Keratinocyte (primary cell): Measurements from ENCODE around the gene RABEP1. TPM values are rescaled to one million over a fixed set of nuclear protein-coding genes. Genes with fewer than 3 reads are reported as not detected.

Source experiments
- DNase-seq: peaks from one replicate; pipeline ENCODE4 v3.0.0-alpha.2; 2011; ENCODE audit warnings: low read depth, missing footprints, low spot score
- FAIRE-seq: peaks from 2 replicates; lab custom pipeline; 2011; peaks lifted over from hg19 to GRCh38; lab: Jason Lieb, UNC
- H2AFZ ChIP-seq: 2 replicates; pipeline ENCODE4 v1.6.0; 2012; ENCODE audit warnings: low read length, control low read depth, inconsistent platforms; ENCODE audit not compliant: control insufficient read depth
- H3K27ac ChIP-seq: 2 replicates; pipeline ENCODE4 v1.5.1; 2011; ENCODE audit warnings: low read length; ENCODE audit not compliant: control insufficient read depth, insufficient read depth
- H3K27me3 ChIP-seq: 3 replicates; pipeline ENCODE4 v1.6.0; 2011; ENCODE audit warnings: low read length; ENCODE audit not compliant: control insufficient read depth, insufficient read depth; ENCODE audit errors: extremely low read depth
- H3K36me3 ChIP-seq, 2 experiments: 2 replicates in 1 of 2; 3 replicates in 1 of 2; pipeline ENCODE4 v1.5.1; 2011; ENCODE audit warnings: low read length in 2 of 2, mild to moderate bottlenecking in 1 of 2; ENCODE audit not compliant: control insufficient read depth in 2 of 2, insufficient read depth in 2 of 2; ENCODE audit errors: extremely low read depth in 1 of 2
- H3K4me1 ChIP-seq: 3 replicates; pipeline ENCODE4 v1.5.1; 2011; ENCODE audit warnings: low read length; ENCODE audit not compliant: control insufficient read depth, insufficient read depth; ENCODE audit errors: extremely low read depth
- H3K4me2 ChIP-seq: 3 replicates; pipeline ENCODE4 v1.6.0; 2011; ENCODE audit warnings: low read depth, low read length; ENCODE audit not compliant: control insufficient read depth, insufficient read depth; ENCODE audit errors: extremely low read depth
- H3K4me3 ChIP-seq, 3 experiments: fragments of 200-600 bp in 1 of 3; sonication (generic) in 1 of 3; 2 replicates in 2 of 3; 3 replicates in 1 of 3; pipeline ENCODE4 v1.5.1; 2011 to 2016; ENCODE audit warnings: low read length in 3 of 3, mild to moderate bottlenecking in 3 of 3, control low read depth in 2 of 3, inconsistent platforms in 1 of 3, low read depth in 1 of 3, mixed read lengths in 1 of 3, mixed run types in 1 of 3, moderate library complexity in 1 of 3; ENCODE audit not compliant: control insufficient read depth in 2 of 3, insufficient read depth in 2 of 3; ENCODE audit errors: extremely low read depth in 1 of 3
- H3K79me2 ChIP-seq: 2 replicates; pipeline ENCODE4 v1.6.0; 2012; ENCODE audit warnings: low read length; ENCODE audit not compliant: control insufficient read depth, insufficient read depth
- H3K9ac ChIP-seq: 3 replicates; pipeline ENCODE4 v1.6.0; 2011; ENCODE audit warnings: low read length; ENCODE audit not compliant: control insufficient read depth, insufficient read depth; ENCODE audit errors: extremely low read depth
- H3K9me1 ChIP-seq: 3 replicates; pipeline ENCODE4 v1.6.0; 2011; ENCODE audit warnings: low read length; ENCODE audit not compliant: control insufficient read depth, insufficient read depth; ENCODE audit errors: extremely low read depth
- H3K9me3 ChIP-seq: 2 replicates; pipeline ENCODE4 v1.5.1; 2012; ENCODE audit warnings: low read depth, low read length; ENCODE audit not compliant: control insufficient read depth
- H4K20me1 ChIP-seq: 3 replicates; pipeline ENCODE4 v1.6.0; 2011; ENCODE audit warnings: low read length; ENCODE audit not compliant: control insufficient read depth, insufficient read depth; ENCODE audit errors: extremely low read depth
- CTCF ChIP-seq, 3 experiments: IDR thresholded peaks in 1 of 3; conservative IDR thresholded peaks in 1 of 3; optimal IDR thresholded peaks in 1 of 3; 2 replicates in 2 of 3; 3 replicates in 1 of 3; pipeline versions ENCODE3 to v1.5.1; 2011; ENCODE audit warnings: low read length in 3 of 3, mild to moderate bottlenecking in 3 of 3, moderate library complexity in 2 of 3, control low read depth in 1 of 3, inconsistent platforms in 1 of 3; ENCODE audit not compliant: insufficient read depth in 2 of 3; ENCODE audit errors: extremely low read depth in 1 of 3
- EZH2 ChIP-seq: IDR thresholded peaks from one replicate; pipeline ENCODE4 v1.6.1; 2012; ENCODE audit warnings: inconsistent platforms, mild to moderate bottlenecking, low read length, moderate library complexity
- dilution Hi-C: fragments of 300-500 bp; cut with MboI; formaldehyde crosslinking; loops from one replicate; pipeline ENCODE4 v1.7.0; 2020; ENCODE audit warnings: low sequenced_read_pairs; ENCODE audit not compliant: extremely low pct_ligation_motif_present
- polyA plus RNA-seq, 5 experiments: library from polyadenylated mRNA; depleted of rRNA in 3 of 5; stranded (reverse) in 3 of 5; stranded (forward) in 1 of 5; unstranded in 1 of 5; fragments of >200 nt; gene quantifications; 1 replicate in 1 of 5; 2 replicates in 3 of 5; 3 replicates in 1 of 5; pipeline versions ENCODE4 v1.2.1 to v1.2.3, GENCODE V29; 2011 to 2012; ENCODE audit warnings: missing spikeins in 2 of 5, low read depth in 1 of 5, low replicate concordance in 1 of 5

Gene RABEP1
- polyA plus RNA-seq, 1 donor (not counting 4 experiments of a cell fraction or from before 2014, with no cell fraction given), result 27.1 TPM

GRCh38 chr17:5286846-5287245 is 4.8 kb downstream of the RABEP1 start:
- TF ChIP-seq EZH2, result no peak
- H3K9me1 ChIP-seq, result no peaks in the 10 kb centered on the region
- no peak overlapping the region for H2AFZ ChIP-seq
- H3K79me2 ChIP-seq, result peaks cover 86% of the 10 kb centered on the region
- DNase-seq (no peak), FAIRE-seq (no peak)
- peaks cover 17% of the 10 kb centered on the region for H3K4me1 ChIP-seq
- no peak overlapping the region for H3K27ac ChIP-seq
- H3K36me3 ChIP-seq, result no peaks in the 10 kb centered on the region
- dilution Hi-C loops, result no loop called here
- H3K4me3 ChIP-seq, result no peak overlapping the region
- no peak overlapping the region for H3K4me2 ChIP-seq
- peaks cover 4% of the 10 kb centered on the region for H4K20me1 ChIP-seq
- no peaks in the 10 kb centered on the region for H3K27me3 ChIP-seq
- no peak overlapping the region for H3K9ac ChIP-seq
- H3K9me3 ChIP-seq, result no peaks in the 10 kb centered on the region

DNA sequence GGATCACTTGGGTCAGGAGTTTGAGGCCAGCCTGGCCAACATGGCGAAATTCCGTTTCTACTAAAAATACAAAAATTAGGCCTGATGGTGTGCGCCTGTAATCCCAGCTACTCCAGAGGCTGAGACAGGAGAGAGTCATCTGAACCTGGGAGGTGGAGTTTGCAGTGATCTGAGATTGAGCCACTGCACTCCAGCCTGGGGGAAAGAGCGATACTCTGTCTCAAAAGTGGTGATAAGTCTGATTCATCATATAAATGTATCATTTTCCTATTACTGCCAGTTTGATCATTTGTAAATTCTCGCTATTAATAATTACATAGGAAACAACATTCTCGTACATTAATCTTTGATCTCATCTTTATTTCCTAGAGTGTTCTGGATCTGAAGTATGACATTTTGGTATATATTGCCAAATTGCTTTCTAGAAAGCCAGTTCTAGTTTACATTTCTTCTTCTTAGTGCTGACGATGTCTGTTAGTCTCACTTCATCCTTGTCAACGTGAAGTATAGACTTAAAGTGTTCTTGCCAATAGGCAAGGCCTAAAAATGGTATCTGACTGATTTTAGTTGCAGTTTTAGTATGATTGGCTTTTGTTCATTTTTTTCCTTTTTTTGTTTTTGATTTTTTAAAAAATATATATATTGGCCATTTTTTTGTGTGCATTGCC is 9.7 kb downstream of the RABEP1 start:
- H2AFZ ChIP-seq, result no peak overlapping the region
- DNase-seq (no peak), FAIRE-seq (no peak)
- H3K4me1 ChIP-seq, result peaks cover 2% of the 10 kb centered on the region
- dilution Hi-C loops, result no loop called here
- no peak overlapping the region for H3K9ac ChIP-seq
- no peaks in the 10 kb centered on the region for H3K9me3 ChIP-seq
- peaks cover 89% of the 10 kb centered on the region for H3K79me2 ChIP-seq
- no peaks in the 10 kb centered on the region for H3K27me3 ChIP-seq
- no peaks in the 10 kb centered on the region for H3K36me3 ChIP-seq
- H3K4me2 ChIP-seq, result no peak overlapping the region
- no peak overlapping the region for H3K27ac ChIP-seq
- TF ChIP-seq CTCF (optimal IDR thresholded peaks at IDR 0.05 in 1 of 3, IDR thresholded peaks at IDR 0.05 in 1 of 3, conservative IDR thresholded peaks at IDR 0.05 in 1 of 3; ENCODE audit: extremely low read depth in 1 of 3, insufficient read depth in 2 of 3, low read length in 3 of 3) (no peak), EZH2 (no peak)
- H3K4me3 ChIP-seq, result no peak overlapping the region
- H4K20me1 ChIP-seq, result no peaks in the 10 kb centered on the region
- H3K9me1 ChIP-seq, result no peaks in the 10 kb centered on the region

DNA sequence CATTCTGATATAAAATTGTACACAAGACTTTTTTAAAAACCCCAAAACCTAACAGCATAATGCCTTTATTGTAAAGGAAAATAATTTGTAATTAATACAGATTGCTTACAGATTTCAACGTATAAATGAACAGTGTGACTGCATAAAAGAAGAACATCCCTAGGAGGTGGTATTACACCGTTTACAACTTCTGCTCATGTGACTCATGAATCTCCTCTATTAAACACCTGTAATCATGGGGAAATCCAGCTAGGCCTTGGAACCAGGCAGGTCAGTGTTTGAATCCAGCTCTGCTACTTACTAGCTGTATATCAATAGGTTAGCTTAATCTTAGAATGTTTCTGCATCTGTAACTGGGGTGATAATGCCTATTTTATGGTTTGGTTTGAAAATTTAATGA is 15.2 kb downstream of the RABEP1 start:
- H3K9me3 ChIP-seq, result no peaks in the 10 kb centered on the region
- H3K4me2 ChIP-seq, result no peak overlapping the region
- H3K27me3 ChIP-seq, result no peaks in the 10 kb centered on the region
- H3K9me1 ChIP-seq, result no peaks in the 10 kb centered on the region
- peaks cover 1 to 7% of the 10 kb centered on the region in 2 experiments for H3K36me3 ChIP-seq
- no peak overlapping the region for H2AFZ ChIP-seq
- H4K20me1 ChIP-seq, result no peaks in the 10 kb centered on the region
- no peak for TF ChIP-seq EZH2
- peak in 1 of 3 experiments; percentile 36 for TF ChIP-seq CTCF (optimal IDR thresholded peaks at IDR 0.05 in 1 of 3, IDR thresholded peaks at IDR 0.05 in 1 of 3, conservative IDR thresholded peaks at IDR 0.05 in 1 of 3; ENCODE audit: extremely low read depth in 1 of 3, insufficient read depth in 2 of 3, low read length in 3 of 3)
- no peak overlapping the region for H3K4me3 ChIP-seq
- H3K79me2 ChIP-seq, result peaks cover 85% of the 10 kb centered on the region
- FAIRE-seq (peak; percentile 44), DNase-seq (no peak)
- H3K4me1 ChIP-seq, result no peaks in the 10 kb centered on the region
- no peak overlapping the region for H3K27ac ChIP-seq
- H3K9ac ChIP-seq, result no peak overlapping the region
- dilution Hi-C loops, result no loop called here
